Activated CD8-positive, alpha-beta T cell treated with anti-CD3 and anti-CD28 coated beads for 36 hours (primary cell): Measurements from ENCODE around the gene GLDC. TPM values are rescaled to one million over a fixed set of nuclear protein-coding genes. Genes with fewer than 3 reads are reported as not detected.

ENCODE experiments used
- ATAC-seq: fragments of 200-7000 bp; cut with Tn5 transposase; one replicate; pipeline ENCODE4 v1.10.0; 2021; ENCODE audit warnings: mild to moderate bottlenecking, moderate library complexity
- CTCF ChIA-PET: fragments of 350-600 bp; sonication (Branson Sonifier 250); formaldehyde crosslinking; loops from one replicate; lab custom pipeline; 2021; ENCODE audit warnings: antibody characterized with exemption; lab: Charles Lee
- POLR2A ChIA-PET: fragments of 350-600 bp; sonication (Branson Sonifier 250); formaldehyde crosslinking; loops from one replicate; lab custom pipeline; 2021; ENCODE audit warnings: antibody characterized with exemption; lab: Charles Lee
- DNase-seq: peaks from one replicate; pipeline ENCODE4 v3.0.0-alpha.2; 2020
- H3K27ac Mint-ChIP-seq: one replicate; pipeline ENCODE4 v1.8.0; 2021; ENCODE audit warnings: mild to moderate bottlenecking, mixed read lengths
- H3K27me3 Mint-ChIP-seq: one replicate; pipeline ENCODE4 v1.8.0; 2021; ENCODE audit warnings: mixed read lengths
- H3K36me3 Mint-ChIP-seq: one replicate; pipeline ENCODE4 v1.8.0; 2021; ENCODE audit warnings: low read depth, mixed read lengths
- H3K4me1 Mint-ChIP-seq: one replicate; pipeline ENCODE4 v1.8.0; 2021; ENCODE audit warnings: low read depth, mixed read lengths
- H3K4me3 Mint-ChIP-seq: one replicate; pipeline ENCODE4 v1.8.0; 2021; ENCODE audit warnings: mild to moderate bottlenecking, moderate library complexity, mixed read lengths
- H3K9me3 Mint-ChIP-seq: one replicate; pipeline ENCODE4 v1.8.0; 2021; ENCODE audit warnings: mixed read lengths
- intact Hi-C: fragments of 100-400 bp; cut with micrococcal nuclease; formaldehyde crosslinking; loops from one replicate; pipeline ENCODE4 v1.10.0; 2022
- total RNA-seq, 2 experiments: library from RNA; stranded (reverse); gene quantifications; one replicate each; pipeline ENCODE4 v1.2.3, GENCODE V29; 2021
- TF ChIP-seq, protein P1 (sequence below): fragments of 200-600 bp; IDR thresholded peaks from one replicate; pipeline ENCODE4 v1.8.0; 2022; ENCODE audit warnings: antibody characterized with exemption, mild to moderate bottlenecking

Gene GLDC
- total RNA-seq, 2 experiments from 2014 or later = 0.63 to 1.3 TPM

DNA sequence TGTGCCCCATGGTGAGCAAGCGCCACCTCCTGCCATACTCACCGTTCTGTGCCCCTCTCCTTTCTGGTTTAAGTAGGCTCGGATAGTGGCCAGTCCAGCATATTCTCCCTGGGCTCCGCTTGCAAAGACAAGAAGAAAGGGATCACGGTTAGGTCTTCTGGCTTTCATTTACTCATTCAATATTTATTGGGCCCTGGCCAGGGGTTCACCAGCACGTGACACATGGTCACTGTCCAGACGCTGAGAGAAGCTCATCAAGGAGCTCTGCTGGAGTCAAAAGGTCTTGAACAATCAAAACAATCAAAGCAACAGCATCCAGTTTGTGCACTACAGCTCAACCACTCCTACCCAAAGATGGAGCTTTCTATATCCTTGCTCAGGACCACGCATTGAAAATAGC lies 80.2 kb downstream of the GLDC start:
- H3K4me1 Mint-ChIP-seq = peaks cover 3% of the 10 kb centered on the region
- H3K9me3 Mint-ChIP-seq = no peaks in the 10 kb centered on the region
- DNase-seq = no peak
- POLR2A ChIA-PET = no interaction called here
- no peak overlapping the region for H3K4me3 Mint-ChIP-seq
- CTCF ChIA-PET = interaction anchor here (0.9 to 11.7 kb wide), 2 partner anchors 209 to 259 kb away, joined by 3 to 152 read pairs; no protein-coding TSS in a partner anchor
- TF ChIP-seq, protein P1, sequence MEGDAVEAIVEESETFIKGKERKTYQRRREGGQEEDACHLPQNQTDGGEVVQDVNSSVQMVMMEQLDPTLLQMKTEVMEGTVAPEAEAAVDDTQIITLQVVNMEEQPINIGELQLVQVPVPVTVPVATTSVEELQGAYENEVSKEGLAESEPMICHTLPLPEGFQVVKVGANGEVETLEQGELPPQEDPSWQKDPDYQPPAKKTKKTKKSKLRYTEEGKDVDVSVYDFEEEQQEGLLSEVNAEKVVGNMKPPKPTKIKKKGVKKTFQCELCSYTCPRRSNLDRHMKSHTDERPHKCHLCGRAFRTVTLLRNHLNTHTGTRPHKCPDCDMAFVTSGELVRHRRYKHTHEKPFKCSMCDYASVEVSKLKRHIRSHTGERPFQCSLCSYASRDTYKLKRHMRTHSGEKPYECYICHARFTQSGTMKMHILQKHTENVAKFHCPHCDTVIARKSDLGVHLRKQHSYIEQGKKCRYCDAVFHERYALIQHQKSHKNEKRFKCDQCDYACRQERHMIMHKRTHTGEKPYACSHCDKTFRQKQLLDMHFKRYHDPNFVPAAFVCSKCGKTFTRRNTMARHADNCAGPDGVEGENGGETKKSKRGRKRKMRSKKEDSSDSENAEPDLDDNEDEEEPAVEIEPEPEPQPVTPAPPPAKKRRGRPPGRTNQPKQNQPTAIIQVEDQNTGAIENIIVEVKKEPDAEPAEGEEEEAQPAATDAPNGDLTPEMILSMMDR = no peak
- H3K27ac Mint-ChIP-seq = no peak overlapping the region
- no peaks in the 10 kb centered on the region for H3K36me3 Mint-ChIP-seq
- no peak for ATAC-seq
- intact Hi-C loops = loop anchor here (10.0 kb wide), 2 partner anchors 61 to 511 kb away; no protein-coding TSS in a partner anchor
- H3K27me3 Mint-ChIP-seq = no peaks in the 10 kb centered on the region

DNA sequence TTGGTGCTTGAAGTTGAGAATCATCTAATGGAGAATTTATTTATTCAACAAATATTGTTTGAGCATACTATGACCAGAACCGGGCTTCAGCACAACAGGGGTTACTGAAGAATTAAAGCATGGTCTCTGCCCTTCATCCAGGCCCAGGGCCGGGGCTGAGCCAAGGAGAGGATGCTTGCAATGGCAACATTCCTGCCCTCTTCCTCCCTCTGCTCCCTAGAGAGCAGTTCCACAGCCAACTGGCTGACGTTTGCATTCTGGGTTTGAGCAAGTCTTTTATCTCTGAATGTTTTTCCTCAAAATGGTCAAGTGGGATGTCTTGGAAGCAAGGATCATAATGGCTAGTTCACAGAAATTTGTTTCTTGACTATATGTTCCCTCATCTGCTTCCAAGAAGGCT lies 80.7 kb downstream of the GLDC start:
- Mint-ChIP-seq H3K36me3 (no peaks in the 10 kb centered on the region), H3K27me3 (no peaks in the 10 kb centered on the region), H3K27ac (no peak overlapping the region), H3K4me1 (peaks cover 3% of the 10 kb centered on the region), H3K4me3 (no peak overlapping the region), H3K9me3 (no peaks in the 10 kb centered on the region)
- intact Hi-C loops = loop anchor here (10.0 kb wide), 2 partner anchors 60 to 510 kb away; no protein-coding TSS in a partner anchor
- POLR2A ChIA-PET = no interaction called here
- CTCF ChIA-PET = interaction anchor here (0.9 to 11.7 kb wide), 2 partner anchors 209 to 258 kb away, joined by 3 to 152 read pairs; no protein-coding TSS in a partner anchor
- ATAC-seq = no peak
- TF ChIP-seq, protein P1 = no peak
- no peak for DNase-seq

DNA sequence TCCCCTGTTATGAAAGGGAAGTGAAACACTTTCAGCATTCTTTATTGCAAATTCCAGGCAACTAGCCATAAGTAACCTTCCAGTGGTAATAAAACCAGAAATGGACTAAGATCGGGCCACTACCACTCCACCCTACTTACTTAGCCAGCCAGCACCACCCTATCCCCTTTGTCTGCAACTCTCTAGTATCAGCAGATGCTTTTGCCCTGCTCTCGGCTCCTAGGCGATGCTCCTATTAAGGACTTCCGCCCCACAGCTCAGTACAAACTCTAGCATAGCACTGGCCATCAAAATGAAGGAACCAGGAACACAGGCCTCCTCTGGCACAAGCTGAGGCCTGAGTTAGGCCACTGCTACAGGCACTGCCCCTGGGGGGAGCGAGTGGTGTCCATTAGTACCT lies 81.2 kb downstream of the GLDC start:
- ATAC-seq (no peak), DNase-seq (no peak)
- H3K36me3 Mint-ChIP-seq = no peaks in the 10 kb centered on the region
- no peaks in the 10 kb centered on the region for H3K27me3 Mint-ChIP-seq
- CTCF ChIA-PET = no interaction called here
- intact Hi-C loops = loop anchor here (10.0 kb wide), 2 partner anchors 60 to 510 kb away; no protein-coding TSS in a partner anchor
- peaks cover 3% of the 10 kb centered on the region for H3K4me1 Mint-ChIP-seq
- TF ChIP-seq, protein P1 = no peak
- H3K9me3 Mint-ChIP-seq = no peaks in the 10 kb centered on the region
- no peak overlapping the region for H3K4me3 Mint-ChIP-seq
- no peak overlapping the region for H3K27ac Mint-ChIP-seq
- POLR2A ChIA-PET = no interaction called here

DNA sequence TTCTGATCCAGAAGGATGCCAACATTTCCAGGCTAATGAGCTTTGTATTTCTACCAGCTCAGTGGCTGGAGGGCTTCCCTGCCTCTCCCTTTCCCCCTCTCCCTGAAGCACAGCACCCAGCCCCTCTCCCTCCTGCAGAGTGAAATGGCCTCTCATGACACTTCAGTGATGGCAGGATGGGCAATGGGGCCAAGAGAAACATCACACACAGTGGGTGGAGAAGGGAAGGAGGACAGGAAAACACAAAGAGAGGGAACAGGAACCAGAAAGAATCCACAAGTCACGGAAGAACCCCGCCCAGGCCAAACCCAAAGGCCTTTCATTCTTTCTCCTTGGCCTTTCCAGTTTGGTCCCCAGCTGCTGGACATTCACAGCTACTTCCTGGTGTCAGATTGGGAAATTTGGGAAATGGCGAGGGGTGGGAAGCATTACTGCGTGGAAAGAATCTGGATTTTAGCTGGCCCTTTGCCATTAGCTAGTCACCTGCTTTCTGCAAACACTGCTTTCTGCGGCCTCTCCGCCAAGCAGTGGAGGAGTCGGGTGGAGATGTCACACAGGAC lies 82.6 kb downstream of the GLDC start:
- TF ChIP-seq, protein P1 = no peak
- peaks cover 3% of the 10 kb centered on the region for H3K4me1 Mint-ChIP-seq
- no peaks in the 10 kb centered on the region for H3K36me3 Mint-ChIP-seq
- no peaks in the 10 kb centered on the region for H3K9me3 Mint-ChIP-seq
- intact Hi-C loops = loop anchor here (10.0 kb wide), 2 partner anchors 58 to 508 kb away; no protein-coding TSS in a partner anchor
- ATAC-seq (no peak), DNase-seq (no peak)
- POLR2A ChIA-PET = no interaction called here
- no peak overlapping the region for H3K27ac Mint-ChIP-seq
- H3K27me3 Mint-ChIP-seq = no peaks in the 10 kb centered on the region
- no peak overlapping the region for H3K4me3 Mint-ChIP-seq
- CTCF ChIA-PET = interaction anchor here (1.2 kb wide), 1 partner anchor 257 kb away, joined by 4 read pairs; no protein-coding TSS in a partner anchor

DNA sequence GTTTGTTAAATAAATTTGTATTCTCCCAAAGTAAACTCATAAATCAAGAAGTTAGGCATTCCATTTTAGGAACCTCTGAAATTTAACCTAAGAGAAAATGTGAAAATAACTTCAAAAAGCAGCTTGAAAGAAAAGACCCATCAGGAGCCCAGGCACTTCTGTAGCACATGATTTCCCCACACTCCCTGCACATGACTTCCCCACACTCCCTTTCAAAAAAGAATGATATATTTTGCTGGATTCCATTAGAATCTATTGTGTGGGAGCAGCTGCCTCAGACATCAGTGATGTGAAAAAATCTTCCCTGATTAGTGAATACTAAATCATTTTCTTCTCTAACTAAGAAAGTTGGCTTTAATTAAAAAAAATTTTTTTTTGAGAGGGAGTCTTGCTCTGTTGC lies 83.3 kb downstream of the GLDC start:
- peaks cover 3% of the 10 kb centered on the region for H3K4me1 Mint-ChIP-seq
- H3K27ac Mint-ChIP-seq = no peak overlapping the region
- ATAC-seq = no peak
- no peaks in the 10 kb centered on the region for H3K9me3 Mint-ChIP-seq
- no peak overlapping the region for H3K4me3 Mint-ChIP-seq
- intact Hi-C loops = loop anchor here (10.0 kb wide), 2 partner anchors 57 to 507 kb away; no protein-coding TSS in a partner anchor
- H3K36me3 Mint-ChIP-seq = no peaks in the 10 kb centered on the region
- POLR2A ChIA-PET = no interaction called here
- TF ChIP-seq, protein P1 = no peak
- H3K27me3 Mint-ChIP-seq = no peaks in the 10 kb centered on the region
- DNase-seq = no peak
- CTCF ChIA-PET = no interaction called here
